Liver (tissue), 3 donors: ENCODE results near the gene BFSP2.
A peak's percentile ranks its signal among the peaks of the same experiment; 100 is the strongest.

Experiments
- ATF3 ChIP-seq: IDR thresholded peaks from 2 replicates; pipeline ENCODE4 v1.6.1; 2016; ENCODE audit warnings: antibody characterized with exemption
- CTCF ChIP-seq: fragments of 150-350 bp; IDR thresholded peaks from 2 replicates; pipeline ENCODE4 v1.5.1; 2017; ENCODE audit warnings: improper control_type of control experiment, low read depth, low read length; ENCODE audit not compliant: missing input control
- FOXA1 ChIP-seq: IDR thresholded peaks from 2 replicates; pipeline ENCODE4 v1.6.1; 2016; ENCODE audit warnings: antibody characterized with exemption
- GABPA ChIP-seq, 2 donors: IDR thresholded peaks in 1 of 2; conservative IDR thresholded peaks in 1 of 2; 2 replicates each; pipeline ENCODE4 v1.6.1; 2016; ENCODE audit warnings: antibody characterized with exemption in 2 of 2, mild to moderate bottlenecking in 1 of 2, moderate library complexity in 1 of 2
- HNF4G ChIP-seq: IDR thresholded peaks from 2 replicates; pipeline ENCODE4 v1.6.1; 2016; ENCODE audit warnings: antibody characterized with exemption
- JUND ChIP-seq, 2 donors: IDR thresholded peaks; 2 replicates each; pipeline ENCODE4 v1.6.1; 2016; ENCODE audit warnings: antibody characterized with exemption in 2 of 2
- MAX ChIP-seq: IDR thresholded peaks from 2 replicates; pipeline ENCODE4 v1.6.1; 2016; ENCODE audit warnings: antibody characterized with exemption
- NR2F2 ChIP-seq: IDR thresholded peaks from 2 replicates; pipeline ENCODE4 v1.6.1; 2016; ENCODE audit warnings: antibody characterized with exemption
- RAD21 ChIP-seq, 2 donors: IDR thresholded peaks; 2 replicates each; pipeline ENCODE4 v1.6.1; 2016; ENCODE audit warnings: antibody characterized with exemption in 2 of 2, mild to moderate bottlenecking in 2 of 2
- REST ChIP-seq: IDR thresholded peaks from 2 replicates; pipeline ENCODE4 v1.6.1; 2016; ENCODE audit warnings: antibody characterized with exemption, mild to moderate bottlenecking
- SP1 ChIP-seq: IDR thresholded peaks from 2 replicates; pipeline ENCODE4 v1.6.1; 2018; ENCODE audit warnings: antibody characterized with exemption, mild to moderate bottlenecking
- TAF1 ChIP-seq: conservative IDR thresholded peaks from 2 replicates; pipeline ENCODE4 v1.6.1; 2016; ENCODE audit warnings: antibody characterized with exemption, mild to moderate bottlenecking
- YY1 ChIP-seq: IDR thresholded peaks from 2 replicates; pipeline ENCODE4 v1.6.1; 2016; ENCODE audit warnings: antibody characterized with exemption, mild to moderate bottlenecking
- donor health status: healthy.
- donor health status: healthy.

GRCh38 chr3:133377396-133377795, 22.5 kb upstream of the BFSP2 start:
- TF ChIP-seq MAX (no peak), CTCF (peak; percentile 49), GABPA (IDR thresholded peaks at IDR 0.05 in 1 of 2, conservative IDR thresholded peaks at IDR 0.05 in 1 of 2) (no peak), NR2F2 (no peak), JUND (IDR thresholded peaks at IDR 0.05) (no peak), REST (no peak), FOXA1 (no peak), SP1 (no peak), RAD21 (IDR thresholded peaks at IDR 0.05) (peak; percentile 79 to 87), ATF3 (no peak), TAF1 (no peak), YY1 (no peak), HNF4G (no peak)
